Mucosa of stomach (tissue), 1 donor: ENCODE measurements around the gene CSN1S1.

ENCODE experiments used
- H3K27me3 ChIP-seq: one replicate; pipeline ENCODE4 v1.7.0; 2013; ENCODE audit warnings: mild to moderate bottlenecking, low read length; ENCODE audit not compliant: control insufficient read depth, insufficient read depth
- H3K36me3 ChIP-seq: one replicate; pipeline ENCODE4 v1.7.0; 2013; ENCODE audit warnings: low read length; ENCODE audit not compliant: control insufficient read depth, insufficient read depth
- H3K4me1 ChIP-seq: one replicate; pipeline ENCODE4 v1.7.0; 2013; ENCODE audit warnings: mild to moderate bottlenecking, low read length; ENCODE audit not compliant: control insufficient read depth, insufficient read depth
- H3K4me3 ChIP-seq: one replicate; pipeline ENCODE4 v1.7.0; 2013; ENCODE audit warnings: low read length
- H3K9ac ChIP-seq: one replicate; pipeline ENCODE4 v1.7.0; 2013; ENCODE audit warnings: mild to moderate bottlenecking, low read length, moderate library complexity
- H3K9me3 ChIP-seq: one replicate; pipeline ENCODE4 v1.7.0; 2013; ENCODE audit warnings: mild to moderate bottlenecking, low read length, moderate library complexity; ENCODE audit not compliant: control insufficient read depth
- donor health status: Pancreatic carcinoma.

Gene CSN1S1

GRCh38 chr4:69934150-69934549 is 3.3 kb downstream of the CSN1S1 start:
- Histone ChIP-seq H3K4me1 (no peaks in the 10 kb centered on the region), H3K9ac (no peak overlapping the region), H3K9me3 (no peaks in the 10 kb centered on the region), H3K27me3 (no peaks in the 10 kb centered on the region), H3K4me3 (no peak overlapping the region), H3K36me3 (no peaks in the 10 kb centered on the region)

- H3K4me3 ChIP-seq = no peak overlapping the region
- H3K4me1 ChIP-seq = no peaks in the 10 kb centered on the region
- no peaks in the 10 kb centered on the region for H3K27me3 ChIP-seq
- H3K9ac ChIP-seq = no peak overlapping the region
- no peaks in the 10 kb centered on the region for H3K9me3 ChIP-seq
- H3K36me3 ChIP-seq = no peaks in the 10 kb centered on the region
Measured at GRCh38 chr4:69936566-69936965, 5.7 kb downstream of the CSN1S1 start.

- Histone ChIP-seq H3K27me3 (no peaks in the 10 kb centered on the region), H3K9me3 (no peaks in the 10 kb centered on the region)
Measured at GRCh38 chr4:69951602-69952001, 20.7 kb downstream of the CSN1S1 start.

GRCh38 chr4:69957209-69957608 is 26.3 kb downstream of the CSN1S1 start:
- no peaks in the 10 kb centered on the region for H3K4me1 ChIP-seq
- H3K36me3 ChIP-seq = no peaks in the 10 kb centered on the region
- no peaks in the 10 kb centered on the region for H3K27me3 ChIP-seq

More at GRCh38 chr4:69951602-69952001, 20.7 kb downstream of the CSN1S1 start:
- Histone ChIP-seq H3K9ac (no peak overlapping the region), H3K4me1 (no peaks in the 10 kb centered on the region), H3K36me3 (no peaks in the 10 kb centered on the region), H3K4me3 (no peak overlapping the region)

GRCh38 chr4:69965628-69966027 is 34.8 kb downstream of the CSN1S1 start, which contains the start of gene CSN2:
Gene CSN2, minus strand, starts transcription at chr4:69965728. Its CDS starts 4,733 bp downstream, at chr4:69960995.
- Histone ChIP-seq H3K4me1 (no peaks in the 10 kb centered on the region), H3K27me3 (no peaks in the 10 kb centered on the region), H3K4me3 (no peak within 1 kb of the TSS), H3K9ac (no peak within 1 kb of the TSS), H3K36me3 (no peaks in the 10 kb centered on the region), H3K9me3 (no peaks in the 10 kb centered on the region)

More at GRCh38 chr4:69957209-69957608, 26.3 kb downstream of the CSN1S1 start:
- no peak overlapping the region for H3K9ac ChIP-seq
- H3K9me3 ChIP-seq = no peaks in the 10 kb centered on the region
- no peak overlapping the region for H3K4me3 ChIP-seq

GRCh38 chr4:69970071-69970470 is 39.2 kb downstream of the CSN1S1 start:
- no peaks in the 10 kb centered on the region for H3K27me3 ChIP-seq
- no peak overlapping the region for H3K4me3 ChIP-seq
- H3K9ac ChIP-seq = no peak overlapping the region
- H3K4me1 ChIP-seq = no peaks in the 10 kb centered on the region
- H3K36me3 ChIP-seq = no peaks in the 10 kb centered on the region
- H3K9me3 ChIP-seq = no peaks in the 10 kb centered on the region

- H3K4me1 ChIP-seq = no peaks in the 10 kb centered on the region
- no peaks in the 10 kb centered on the region for H3K36me3 ChIP-seq
- H3K27me3 ChIP-seq = no peaks in the 10 kb centered on the region
- no peak overlapping the region for H3K4me3 ChIP-seq
- no peak overlapping the region for H3K9ac ChIP-seq
- no peaks in the 10 kb centered on the region for H3K9me3 ChIP-seq
Measured at GRCh38 chr4:69974631-69975030, 43.8 kb downstream of the CSN1S1 start.

GRCh38 chr4:69977582-69977981 is 46.7 kb downstream of the CSN1S1 start:
- no peaks in the 10 kb centered on the region for H3K9me3 ChIP-seq
- no peaks in the 10 kb centered on the region for H3K4me1 ChIP-seq
- H3K27me3 ChIP-seq = no peaks in the 10 kb centered on the region
- no peak overlapping the region for H3K9ac ChIP-seq
- H3K4me3 ChIP-seq = no peak overlapping the region
- no peaks in the 10 kb centered on the region for H3K36me3 ChIP-seq

- no peaks in the 10 kb centered on the region for H3K36me3 ChIP-seq
- H3K9ac ChIP-seq = no peak overlapping the region
- no peaks in the 10 kb centered on the region for H3K9me3 ChIP-seq
- no peak overlapping the region for H3K4me3 ChIP-seq
- no peaks in the 10 kb centered on the region for H3K27me3 ChIP-seq
- no peaks in the 10 kb centered on the region for H3K4me1 ChIP-seq
Measured at GRCh38 chr4:69984030-69984443, 53.2 kb downstream of the CSN1S1 start.

- H3K9ac ChIP-seq = no peak overlapping the region
- H3K9me3 ChIP-seq = no peaks in the 10 kb centered on the region
- H3K4me1 ChIP-seq = no peaks in the 10 kb centered on the region
- no peaks in the 10 kb centered on the region for H3K27me3 ChIP-seq
- no peak overlapping the region for H3K4me3 ChIP-seq
- H3K36me3 ChIP-seq = no peaks in the 10 kb centered on the region
Measured at GRCh38 chr4:69986663-69987062, 55.8 kb downstream of the CSN1S1 start.

- Histone ChIP-seq H3K9me3 (no peaks in the 10 kb centered on the region), H3K27me3 (no peaks in the 10 kb centered on the region), H3K36me3 (no peaks in the 10 kb centered on the region), H3K4me1 (no peaks in the 10 kb centered on the region), H3K9ac (no peak overlapping the region), H3K4me3 (no peak overlapping the region)
Measured at GRCh38 chr4:69991016-69991415, 60.1 kb downstream of the CSN1S1 start.

- Histone ChIP-seq H3K9ac (no peak overlapping the region), H3K4me1 (no peaks in the 10 kb centered on the region), H3K36me3 (no peaks in the 10 kb centered on the region), H3K9me3 (no peaks in the 10 kb centered on the region), H3K4me3 (no peak overlapping the region), H3K27me3 (no peaks in the 10 kb centered on the region)
Measured at GRCh38 chr4:69994782-69995181, 63.9 kb downstream of the CSN1S1 start.

- Histone ChIP-seq H3K9me3 (no peaks in the 10 kb centered on the region), H3K4me1 (no peaks in the 10 kb centered on the region), H3K27me3 (no peaks in the 10 kb centered on the region), H3K36me3 (no peaks in the 10 kb centered on the region), H3K9ac (no peak within 1 kb of the TSS), H3K4me3 (no peak within 1 kb of the TSS)
Measured at GRCh38 chr4:69995526-69996016, 64.7 kb downstream of the CSN1S1 start, which contains the start of gene STATH. Gene STATH, plus strand, starts transcription at chr4:69995966. Its CDS starts 2,472 bp downstream, at chr4:69998438.
